B cell (primary cell): ENCODE measurements around the gene ADAP1. TPM values are rescaled to one million over a fixed set of nuclear protein-coding genes. Genes with fewer than 3 reads are reported as not detected.

Experiments
- ATAC-seq: fragments of 200-7000 bp; cut with Tn5 transposase; one replicate; pipeline ENCODE4 v1.10.0; 2021; ENCODE audit warnings: low read depth, mild to moderate bottlenecking, moderate number of reproducible peaks, moderate library complexity
- CTCF ChIA-PET: fragments of 350-600 bp; sonication (Branson Sonifier 250); formaldehyde crosslinking; loops from one replicate; lab custom pipeline; 2021; ENCODE audit warnings: antibody characterized with exemption, inconsistent platforms; lab: Charles Lee
- POLR2A ChIA-PET: fragments of 350-600 bp; sonication (Branson Sonifier 250); formaldehyde crosslinking; loops from one replicate; lab custom pipeline; 2021; ENCODE audit warnings: antibody characterized with exemption; lab: Charles Lee
- DNase-seq: peaks from one replicate; pipeline ENCODE4 v3.0.0; 2013
- H2AFZ ChIP-seq: 2 replicates; pipeline ENCODE4 v1.6.1; 2012; ENCODE audit warnings: mild to moderate bottlenecking, low read depth, low read length; ENCODE audit not compliant: insufficient read depth, poor library complexity, severe bottlenecking
- H3K27ac ChIP-seq, 2 donors: 1 replicate in 1 of 2; 2 replicates in 1 of 2; pipeline ENCODE4 v1.5.1; 2012 to 2013; ENCODE audit warnings: low read length in 2 of 2, mild to moderate bottlenecking in 2 of 2, moderate library complexity in 1 of 2
- H3K27me3 ChIP-seq, 4 experiments: fragments of 200-600 bp in 1 of 4; sonication (generic) in 1 of 4; replicated peaks in 1 of 4; 1 replicate in 2 of 4; 2 replicates in 2 of 4; pipeline versions ENCODE4 v1.6.1 to v1.7.0; 2013 to 2016; ENCODE audit warnings: low read length in 3 of 4, mild to moderate bottlenecking in 2 of 4, mixed read lengths in 1 of 4, moderate library complexity in 1 of 4; ENCODE audit not compliant: insufficient read depth in 4 of 4, control insufficient read depth in 3 of 4; ENCODE audit errors: control extremely low read depth in 1 of 4
- H3K36me3 ChIP-seq, 2 experiments: replicated peaks in 1 of 2; 1 replicate in 1 of 2; 2 replicates in 1 of 2; pipeline versions ENCODE4 v1.6.1 to v1.7.1; 2013; ENCODE audit warnings: low read length in 1 of 2; ENCODE audit not compliant: insufficient read depth in 2 of 2, control insufficient read depth in 1 of 2; ENCODE audit errors: control extremely low read depth in 1 of 2, extremely low read depth in 1 of 2
- H3K4me1 ChIP-seq, 2 donors: fragments of 200-600 bp in 1 of 2; sonication (generic) in 1 of 2; 1 replicate in 1 of 2; 2 replicates in 1 of 2; pipeline versions ENCODE4 v1.5.1 to v1.6.1; 2013 to 2017; ENCODE audit warnings: low read length in 2 of 2; ENCODE audit not compliant: control insufficient read depth in 2 of 2, insufficient read depth in 2 of 2
- H3K4me2 ChIP-seq: replicated peaks from 2 replicates; pipeline ENCODE3; 2012; ENCODE audit warnings: mild to moderate bottlenecking, low read depth, low read length; ENCODE audit not compliant: poor library complexity, severe bottlenecking
- H3K4me3 ChIP-seq, 5 experiments: fragments of 200-600 bp in 1 of 5; sonication (generic) in 1 of 5; 1 replicate in 3 of 5; 2 replicates in 2 of 5; pipeline versions ENCODE4 v1.5.1 to v1.7.0; 2011 to 2016; ENCODE audit warnings: low read length in 4 of 5, mild to moderate bottlenecking in 4 of 5, low read depth in 2 of 5, control low read depth in 1 of 5, moderate library complexity in 1 of 5; ENCODE audit not compliant: insufficient read depth in 1 of 5; ENCODE audit errors: control extremely low read depth in 1 of 5, extremely low read depth in 1 of 5
- H3K79me2 ChIP-seq: fragments of 200-600 bp; sonication (generic); one replicate; pipeline ENCODE4 v1.6.0; 2016; ENCODE audit warnings: low read length; ENCODE audit not compliant: control insufficient read depth, insufficient read depth
- H3K9ac ChIP-seq: fragments of 200-600 bp; sonication (generic); 2 replicates; pipeline ENCODE4 v1.6.1; 2017; ENCODE audit warnings: mild to moderate bottlenecking, low read length, moderate library complexity
- H3K9me3 ChIP-seq, 3 donors: one replicate each; pipeline versions ENCODE4 v1.6.1 to v1.7.1; 2013; ENCODE audit warnings: low read length in 2 of 3; ENCODE audit not compliant: control insufficient read depth in 2 of 3, insufficient read depth in 1 of 3; ENCODE audit errors: control extremely low read depth in 1 of 3
- H4K20me1 ChIP-seq: 2 replicates; pipeline ENCODE4 v1.6.0; 2012; ENCODE audit warnings: mild to moderate bottlenecking, low read length; ENCODE audit not compliant: insufficient read depth, control insufficient read depth, poor library complexity, severe bottlenecking
- H3K27ac Mint-ChIP-seq: one replicate; pipeline ENCODE4 v1.8.0; 2021; ENCODE audit warnings: mixed read lengths
- H3K27me3 Mint-ChIP-seq: one replicate; pipeline ENCODE4 v1.8.0; 2021; ENCODE audit warnings: mixed read lengths
- H3K4me1 Mint-ChIP-seq: one replicate; pipeline ENCODE4 v1.8.0; 2021; ENCODE audit warnings: mixed read lengths
- H3K4me3 Mint-ChIP-seq: one replicate; pipeline ENCODE4 v1.8.0; 2021; ENCODE audit warnings: mixed read lengths
- H3K9me3 Mint-ChIP-seq: one replicate; pipeline ENCODE4 v1.8.0; 2022; ENCODE audit warnings: mixed read lengths; ENCODE audit not compliant: insufficient read depth
- EZH2 ChIP-seq: IDR thresholded peaks from 2 replicates; pipeline ENCODE4 v1.6.1; 2012; ENCODE audit warnings: borderline replicate concordance, low read depth, mild to moderate bottlenecking, moderate library complexity, low read length; ENCODE audit not compliant: insufficient read depth, poor library complexity, severe bottlenecking
- WGBS: methylation state at CpG from one replicate; pipeline ENCODE4 v1.1.5; 2013; ENCODE audit warnings: missing lambda C conversion rate; ENCODE audit not compliant: insufficient coverage; 5-methylcytosine and 5-hydroxymethylcytosine counted together
- intact Hi-C: fragments of 100-400 bp; cut with micrococcal nuclease; formaldehyde crosslinking; loops from one replicate; pipeline ENCODE4 v1.10.0; 2022
- polyA plus RNA-seq: library from polyadenylated mRNA; depleted of rRNA; stranded (reverse); fragments of >200 nt; gene quantifications from 2 replicates; pipeline ENCODE4 v1.2.3, GENCODE V29; 2012
- total RNA-seq, 2 donors: library from RNA; stranded (reverse); fragments of 120-200 nt in 1 of 2; gene quantifications; 1 replicate in 1 of 2; 2 replicates in 1 of 2; pipeline versions ENCODE4 v1.2.3 to v1.2.4, GENCODE V29; 2013 to 2022
- TF ChIP-seq, protein P1 (sequence below): fragments of 200-600 bp; IDR thresholded peaks from one replicate; pipeline ENCODE4 v1.8.0; 2022; ENCODE audit warnings: antibody characterized with exemption, mild to moderate bottlenecking

Gene ADAP1
- total and polyA plus RNA-seq, 2 donors (not counting 1 experiment from before 2014, with no cell fraction given): 10.8 to 12.9 TPM

DNA sequence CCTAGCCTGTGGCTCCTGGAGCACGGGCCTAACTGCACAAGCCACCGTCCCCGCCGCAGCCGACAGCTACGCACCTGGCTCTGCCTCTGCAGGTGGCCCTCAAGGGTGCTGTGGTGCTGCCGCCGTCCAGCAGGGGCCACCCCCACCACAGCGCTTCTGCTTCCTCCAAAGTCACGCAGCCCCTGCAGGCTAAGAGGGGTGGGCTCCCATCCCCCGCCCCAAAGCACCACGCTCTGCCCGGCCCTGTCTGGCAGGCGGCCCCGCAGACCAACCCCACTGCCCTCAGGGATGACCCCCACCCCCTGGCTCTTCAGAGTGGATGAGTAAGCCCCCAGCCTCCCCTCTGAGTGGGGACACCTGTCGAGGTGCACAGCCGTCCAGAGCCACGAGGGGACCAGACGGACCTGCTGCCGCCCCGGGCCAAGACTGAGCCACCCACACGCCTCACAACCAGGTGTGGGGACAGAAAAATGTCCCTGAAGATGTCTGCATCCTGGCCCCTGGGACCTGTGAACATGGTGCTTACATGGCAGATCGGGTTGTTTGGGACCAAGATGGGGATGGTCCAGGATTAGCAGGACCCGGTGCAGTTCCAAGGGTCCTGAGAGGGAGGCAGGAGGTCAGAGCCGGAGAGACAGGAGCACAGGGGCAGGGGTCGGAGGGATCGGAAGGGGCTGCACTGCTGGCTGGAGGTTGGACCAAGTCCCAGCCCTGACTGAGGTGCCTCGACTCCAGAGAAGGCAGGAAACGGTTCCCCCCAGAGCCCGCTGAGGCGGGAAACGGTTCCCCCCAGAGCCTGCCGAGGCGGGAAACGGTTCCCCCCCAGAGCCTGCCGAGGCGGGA, 9.0 kb upstream of the ADAP1 start:
- peaks cover 0 to 23% (median 0%) of the 10 kb centered on the region in 4 experiments for H3K27me3 ChIP-seq
- peaks cover 17 to 31% of the 10 kb centered on the region in 2 donors for H3K4me1 ChIP-seq
- no peak overlapping the region for H3K4me3 ChIP-seq
- H3K9me3 ChIP-seq: peaks cover 0 to 13% (median 0%) of the 10 kb centered on the region in 3 donors
- no peak overlapping the region for H2AFZ ChIP-seq
- POLR2A ChIA-PET: no interaction called here
- H3K9me3 Mint-ChIP-seq: no peaks in the 10 kb centered on the region
- H3K27ac Mint-ChIP-seq: no peak overlapping the region
- DNase-seq (peak; percentile 59), ATAC-seq (peak; percentile 19)
- 16% methylated on average over 36 of the region's 37 CpGs for WGBS
- H3K9ac ChIP-seq: peak overlapping the region; percentile 26
- H3K36me3 ChIP-seq: peaks cover 0 to 21% of the 10 kb centered on the region in 2 experiments
- no peak overlapping the region for H3K27ac ChIP-seq
- CTCF ChIA-PET: no interaction called here
- H3K4me3 Mint-ChIP-seq: peak overlapping the region; percentile 33
- intact Hi-C loops: no loop called here
- no peak for TF ChIP-seq EZH2
- TF ChIP-seq, protein P1, sequence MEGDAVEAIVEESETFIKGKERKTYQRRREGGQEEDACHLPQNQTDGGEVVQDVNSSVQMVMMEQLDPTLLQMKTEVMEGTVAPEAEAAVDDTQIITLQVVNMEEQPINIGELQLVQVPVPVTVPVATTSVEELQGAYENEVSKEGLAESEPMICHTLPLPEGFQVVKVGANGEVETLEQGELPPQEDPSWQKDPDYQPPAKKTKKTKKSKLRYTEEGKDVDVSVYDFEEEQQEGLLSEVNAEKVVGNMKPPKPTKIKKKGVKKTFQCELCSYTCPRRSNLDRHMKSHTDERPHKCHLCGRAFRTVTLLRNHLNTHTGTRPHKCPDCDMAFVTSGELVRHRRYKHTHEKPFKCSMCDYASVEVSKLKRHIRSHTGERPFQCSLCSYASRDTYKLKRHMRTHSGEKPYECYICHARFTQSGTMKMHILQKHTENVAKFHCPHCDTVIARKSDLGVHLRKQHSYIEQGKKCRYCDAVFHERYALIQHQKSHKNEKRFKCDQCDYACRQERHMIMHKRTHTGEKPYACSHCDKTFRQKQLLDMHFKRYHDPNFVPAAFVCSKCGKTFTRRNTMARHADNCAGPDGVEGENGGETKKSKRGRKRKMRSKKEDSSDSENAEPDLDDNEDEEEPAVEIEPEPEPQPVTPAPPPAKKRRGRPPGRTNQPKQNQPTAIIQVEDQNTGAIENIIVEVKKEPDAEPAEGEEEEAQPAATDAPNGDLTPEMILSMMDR: no peak
- H3K4me2 ChIP-seq: peak overlapping the region; percentile 68
- H3K27me3 Mint-ChIP-seq: peaks cover 19% of the 10 kb centered on the region
- peaks cover 4% of the 10 kb centered on the region for H3K79me2 ChIP-seq
- H3K4me1 Mint-ChIP-seq: peaks cover 27% of the 10 kb centered on the region
- H4K20me1 ChIP-seq: peaks cover 47% of the 10 kb centered on the region
